NT2/D1 (cell line): Measurements from ENCODE around the gene CHMP3.
"Not testable (repeated sequence)": the region's sequence is repeated elsewhere in the genome, so short reads cannot be mapped to it uniquely, and the experiment has no call there.

Experiments used
- SUZ12 ChIP-seq: IDR thresholded peaks from 2 replicates; pipeline ENCODE4 v1.6.1; 2011; ENCODE audit not compliant: insufficient read length, insufficient read depth; ENCODE audit errors: extremely low read depth
- ZNF274 ChIP-seq: IDR thresholded peaks from 2 replicates; pipeline ENCODE4 v1.6.1; 2011; ENCODE audit warnings: mild to moderate bottlenecking, low read depth, low read length

- not testable (repeated sequence) for TF ChIP-seq SUZ12, ZNF274
Measured at GRCh38 chr2:86496391-86496790, 66.9 kb downstream of the CHMP3 start.
